Ectodermal cell (in vitro differentiated cells): ENCODE results near the gene NBPF6. TPM values are rescaled to one million over a fixed set of nuclear protein-coding genes. Genes with fewer than 3 reads are reported as not detected.
"Not testable (repeated sequence)": the region's sequence is repeated elsewhere in the genome, so short reads cannot be mapped to it uniquely, and the experiment has no call there.

Experiments
- H3K27ac ChIP-seq: 2 replicates; pipeline ENCODE4 v1.7.0; 2013; ENCODE audit warnings: mild to moderate bottlenecking, low read depth, low read length; ENCODE audit not compliant: insufficient read depth, poor library complexity, severe bottlenecking
- H3K27me3 ChIP-seq: 2 replicates; pipeline ENCODE4 v1.7.0; 2013; ENCODE audit warnings: mild to moderate bottlenecking, low read length; ENCODE audit not compliant: insufficient read depth, control insufficient read depth, poor library complexity, severe bottlenecking
- H3K36me3 ChIP-seq: one replicate; pipeline ENCODE4 v1.7.0; 2013; ENCODE audit warnings: low read length; ENCODE audit not compliant: control insufficient read depth, insufficient read depth
- H3K4me1 ChIP-seq: one replicate; pipeline ENCODE4 v1.7.0; 2013; ENCODE audit warnings: low read length; ENCODE audit not compliant: control insufficient read depth, insufficient read depth
- H3K4me3 ChIP-seq: 2 replicates; pipeline ENCODE4 v1.7.0; 2013; ENCODE audit warnings: low read depth, low read length, control low read depth; ENCODE audit not compliant: insufficient read depth
- H3K9me3 ChIP-seq: 2 replicates; pipeline ENCODE4 v1.7.0; 2013; ENCODE audit warnings: mild to moderate bottlenecking, low read length, moderate library complexity; ENCODE audit not compliant: control insufficient read depth
- WGBS, 2 experiments: methylation state at CpG; one replicate each; pipeline ENCODE4 v1.1.7; 2013; ENCODE audit warnings: missing lambda C conversion rate in 2 of 2; 5-methylcytosine and 5-hydroxymethylcytosine counted together
- polyA plus RNA-seq, 4 experiments: library from polyadenylated mRNA; stranded (reverse); fragments of 50-300 nt; gene quantifications; one replicate each; pipeline ENCODE4 v1.2.3, GENCODE V29; 2013

The NBPF6 gene, protein sequence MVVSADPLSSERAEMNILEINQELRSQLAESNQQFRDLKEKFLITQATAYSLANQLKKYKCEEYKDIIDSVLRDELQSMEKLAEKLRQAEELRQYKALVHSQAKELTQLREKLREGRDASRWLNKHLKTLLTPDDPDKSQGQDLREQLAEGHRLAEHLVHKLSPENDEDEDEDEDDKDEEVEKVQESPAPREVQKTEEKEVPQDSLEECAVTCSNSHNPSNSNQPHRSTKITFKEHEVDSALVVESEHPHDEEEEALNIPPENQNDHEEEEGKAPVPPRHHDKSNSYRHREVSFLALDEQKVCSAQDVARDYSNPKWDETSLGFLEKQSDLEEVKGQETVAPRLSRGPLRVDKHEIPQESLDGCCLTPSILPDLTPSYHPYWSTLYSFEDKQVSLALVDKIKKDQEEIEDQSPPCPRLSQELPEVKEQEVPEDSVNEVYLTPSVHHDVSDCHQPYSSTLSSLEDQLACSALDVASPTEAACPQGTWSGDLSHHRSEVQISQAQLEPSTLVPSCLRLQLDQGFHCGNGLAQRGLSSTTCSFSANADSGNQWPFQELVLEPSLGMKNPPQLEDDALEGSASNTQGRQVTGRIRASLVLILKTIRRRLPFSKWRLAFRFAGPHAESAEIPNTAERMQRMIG
- polyA plus RNA-seq (2013, experiment 1 of 4) = not detected
- polyA plus RNA-seq (2013, experiment 2 of 4) = not detected
- polyA plus RNA-seq (2013, experiment 3 of 4) = not detected
- polyA plus RNA-seq (2013, experiment 4 of 4) = not detected

DNA sequence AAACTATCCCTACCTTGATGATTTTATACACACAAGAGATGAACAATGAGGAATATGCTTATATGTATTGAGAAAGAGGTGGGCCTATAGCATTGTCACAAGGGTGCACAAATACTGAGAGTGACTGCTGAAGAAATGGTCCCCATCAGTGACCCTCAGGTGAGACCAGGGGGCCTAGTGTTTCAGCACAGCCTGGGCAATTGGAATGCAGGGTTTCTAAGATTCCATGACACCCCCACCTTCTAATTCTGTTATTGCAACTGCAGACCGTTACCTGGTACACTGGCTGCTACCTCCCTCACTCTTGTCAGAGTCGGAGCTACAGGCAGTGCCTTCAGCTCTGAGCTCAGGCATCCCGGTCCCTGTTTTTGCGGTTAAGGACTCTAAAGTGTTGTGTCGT lies at the start of gene NBPF6:
NBPF6 (plus strand) TSS at position 301 of the 400 bp plus-strand sequence. CDS start 259 bp downstream, outside the sequence.
- not testable (repeated sequence) for H3K36me3 ChIP-seq, H3K27ac ChIP-seq, H3K9me3 ChIP-seq, H3K27me3 ChIP-seq, H3K4me1 ChIP-seq, H3K4me3 ChIP-seq
- WGBS, 2 experiments = 43% methylated on average over 1 of the region's 5 CpGs; no CpG with 5 or more reads in 1 of the 2 experiments

DNA sequence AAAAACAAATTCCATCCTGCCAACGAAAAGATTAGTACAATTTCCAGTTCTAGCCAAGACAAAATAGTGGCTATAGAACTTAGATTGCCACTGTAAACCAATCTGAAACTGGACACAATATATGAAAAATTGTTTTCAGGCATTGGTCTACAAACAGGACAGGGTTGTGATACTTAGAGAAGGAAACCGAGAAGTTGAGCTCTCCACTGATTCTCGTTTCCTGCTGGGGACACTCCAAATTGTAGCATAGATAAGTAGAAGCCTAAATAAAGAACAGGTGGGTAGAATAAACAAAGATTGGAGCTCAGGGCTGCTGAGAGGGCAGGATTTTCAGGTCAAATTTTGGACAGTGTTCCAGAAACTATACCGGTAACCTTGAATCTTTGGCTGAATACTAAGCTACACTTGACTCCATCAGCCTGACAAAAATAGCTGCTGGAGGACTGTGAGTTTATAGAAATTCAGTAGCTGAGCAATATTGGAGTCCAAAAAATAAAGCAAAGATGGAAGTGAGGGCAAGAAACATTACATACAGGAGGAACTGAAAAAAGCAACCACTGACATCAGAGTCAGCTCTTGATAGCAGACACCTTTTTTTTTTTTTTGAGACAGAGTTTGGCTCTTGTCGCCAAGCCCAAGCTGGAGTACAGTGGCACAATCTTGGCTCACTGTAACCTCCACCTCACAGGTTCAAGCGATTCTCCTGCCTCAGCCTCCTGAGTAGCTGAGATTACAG lies 38.9 kb upstream of the NBPF6 start:
- WGBS, 2 experiments = no CpG with 5 or more reads among the region's 6 CpGs
- H3K4me1 ChIP-seq, H3K9me3 ChIP-seq, H3K27me3 ChIP-seq, H3K4me3 ChIP-seq, H3K27ac ChIP-seq, H3K36me3 ChIP-seq: not testable (repeated sequence)

DNA sequence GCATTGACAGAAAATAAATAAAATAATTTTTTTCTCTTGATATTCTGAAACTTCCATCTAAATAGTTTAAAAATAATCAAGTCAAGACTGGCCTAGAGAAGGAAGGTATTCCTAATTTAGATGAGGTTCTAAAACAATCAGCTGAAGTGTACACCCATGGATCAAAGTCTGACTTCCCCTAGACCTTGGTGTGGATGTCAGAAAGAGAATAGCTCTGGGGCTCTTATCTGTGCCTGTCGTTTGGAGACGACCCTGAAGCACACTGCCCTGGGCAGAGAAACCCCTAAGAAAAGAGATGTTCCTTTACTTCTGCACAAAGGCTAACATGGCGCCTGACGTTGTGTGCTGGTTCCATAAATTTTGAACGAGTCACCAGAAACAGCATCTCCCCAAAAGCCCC lies 30.0 kb upstream of the NBPF6 start:
- H3K36me3 ChIP-seq, H3K4me1 ChIP-seq, H3K9me3 ChIP-seq, H3K27ac ChIP-seq, H3K27me3 ChIP-seq, H3K4me3 ChIP-seq: not testable (repeated sequence)
- WGBS, 2 experiments = no CpG with 5 or more reads among the region's 5 CpGs

DNA sequence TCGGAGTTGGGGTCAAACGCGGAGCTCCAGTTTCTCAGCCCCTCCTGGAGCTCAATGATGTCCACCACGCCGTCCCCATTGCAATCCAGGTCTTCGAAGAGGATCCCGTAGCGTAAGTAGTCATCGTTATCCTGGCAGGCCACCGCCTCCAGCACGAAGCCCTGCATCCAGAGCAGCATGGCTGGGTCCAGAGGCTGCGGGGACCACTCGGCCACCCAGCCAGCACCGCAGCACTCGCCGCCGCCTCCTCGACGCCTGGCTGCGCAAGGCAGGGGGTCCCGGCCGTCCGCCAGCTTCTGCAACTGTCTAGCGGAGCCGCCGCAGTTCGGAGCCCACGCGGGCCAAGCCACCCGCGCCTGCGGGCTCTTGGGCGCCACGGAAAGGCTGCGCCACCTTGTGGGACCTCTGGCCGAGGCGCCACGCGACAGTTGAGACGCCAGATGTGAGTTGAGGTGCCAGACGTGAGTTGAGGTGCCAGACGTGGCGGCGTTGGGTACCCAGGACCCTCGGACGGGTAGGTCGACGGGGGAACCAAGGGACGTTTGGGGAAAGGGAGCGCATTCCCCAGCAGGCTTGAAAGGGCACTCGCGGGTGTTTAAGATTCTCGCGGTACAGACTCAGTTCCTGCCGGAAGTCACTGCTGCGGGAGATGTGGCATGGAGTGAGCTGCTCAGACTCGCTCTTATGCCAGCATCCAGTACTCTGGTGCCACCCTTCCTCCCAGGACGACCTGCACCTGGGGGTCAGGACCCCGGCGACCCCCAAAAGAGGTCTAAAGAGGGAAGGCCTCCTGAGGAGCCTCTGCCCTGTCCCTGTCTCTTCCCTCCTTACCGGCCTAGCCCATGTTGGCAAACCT lies 28.9 kb upstream of the NBPF6 start:
- no CpG with 5 or more reads among the region's 61 CpGs for WGBS, 2 experiments

DNA sequence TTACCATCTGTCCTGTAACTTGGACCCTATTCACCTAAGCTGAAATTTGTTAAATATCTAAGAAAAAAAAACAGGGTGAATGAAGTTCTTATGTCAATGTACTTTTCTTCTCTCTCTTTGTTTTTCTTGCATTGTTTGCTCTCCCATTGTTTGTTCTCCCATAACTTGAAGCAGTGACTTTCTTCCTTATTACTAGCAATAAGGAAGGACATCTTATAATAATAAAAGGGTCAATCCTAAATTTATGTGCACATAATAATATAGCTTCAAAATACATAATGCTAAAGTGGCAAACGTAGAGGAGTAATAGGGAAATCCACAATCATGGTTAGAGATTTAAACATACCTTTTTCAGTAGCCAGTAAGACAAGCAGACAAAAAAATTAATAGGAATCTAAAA lies 23.3 kb upstream of the NBPF6 start:
- H3K4me3 ChIP-seq, H3K27me3 ChIP-seq, H3K36me3 ChIP-seq, H3K9me3 ChIP-seq, H3K27ac ChIP-seq, H3K4me1 ChIP-seq: not testable (repeated sequence)
- WGBS, 2 experiments = no CpG with 5 or more reads among the region's 1 CpG

More for the DNA sequence above, 28.9 kb upstream of the NBPF6 start:
- not testable (repeated sequence) for H3K27me3 ChIP-seq, H3K36me3 ChIP-seq, H3K4me3 ChIP-seq, H3K4me1 ChIP-seq, H3K27ac ChIP-seq, H3K9me3 ChIP-seq

DNA sequence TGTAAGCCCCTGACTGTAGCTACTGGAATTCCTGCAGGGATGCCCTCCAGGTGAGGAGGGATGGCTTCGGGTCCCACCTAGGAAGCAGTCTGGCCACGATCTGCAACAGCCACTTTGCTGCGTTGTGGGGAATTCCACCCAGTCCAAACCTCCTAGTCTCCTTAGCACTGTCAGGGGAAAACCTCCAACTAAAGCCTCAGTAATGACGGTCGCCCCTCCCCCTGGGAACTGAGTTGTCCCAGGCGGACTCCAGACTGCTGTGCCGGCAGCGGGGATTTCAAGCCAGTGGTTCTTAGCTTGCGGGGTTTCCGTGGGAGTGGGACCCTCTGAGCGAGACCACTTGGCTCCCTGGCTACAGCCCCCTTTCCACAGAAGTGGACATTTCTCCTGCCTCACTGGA lies 18.1 kb upstream of the NBPF6 start:
- not testable (repeated sequence) for H3K36me3 ChIP-seq, H3K4me3 ChIP-seq, H3K27ac ChIP-seq, H3K9me3 ChIP-seq, H3K27me3 ChIP-seq, H3K4me1 ChIP-seq
- no CpG with 5 or more reads among the region's 11 CpGs for WGBS, 2 experiments

DNA sequence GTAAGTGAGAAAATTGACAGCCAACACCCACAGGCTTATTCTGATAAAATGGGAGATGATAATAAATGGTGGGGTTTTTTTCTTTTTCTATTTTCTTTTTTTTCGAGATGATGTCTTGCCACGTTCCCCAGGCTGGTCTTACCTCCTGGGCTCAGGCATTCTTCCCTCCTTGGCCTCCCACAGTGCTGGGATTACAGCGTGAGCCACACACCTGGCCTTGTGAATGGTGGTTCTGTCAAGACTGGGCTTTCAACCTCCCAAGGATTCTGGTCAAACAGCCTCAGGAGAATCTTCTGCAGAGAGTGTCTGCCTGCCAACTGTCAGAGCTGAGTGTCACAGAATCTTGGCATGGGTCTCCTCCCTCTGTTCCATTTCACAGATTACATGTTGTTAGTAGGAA lies 16.7 kb upstream of the NBPF6 start:
- not testable (repeated sequence) for H3K9me3 ChIP-seq, H3K4me3 ChIP-seq, H3K4me1 ChIP-seq, H3K27ac ChIP-seq, H3K27me3 ChIP-seq, H3K36me3 ChIP-seq
- WGBS, 2 experiments = no CpG with 5 or more reads among the region's 3 CpGs

DNA sequence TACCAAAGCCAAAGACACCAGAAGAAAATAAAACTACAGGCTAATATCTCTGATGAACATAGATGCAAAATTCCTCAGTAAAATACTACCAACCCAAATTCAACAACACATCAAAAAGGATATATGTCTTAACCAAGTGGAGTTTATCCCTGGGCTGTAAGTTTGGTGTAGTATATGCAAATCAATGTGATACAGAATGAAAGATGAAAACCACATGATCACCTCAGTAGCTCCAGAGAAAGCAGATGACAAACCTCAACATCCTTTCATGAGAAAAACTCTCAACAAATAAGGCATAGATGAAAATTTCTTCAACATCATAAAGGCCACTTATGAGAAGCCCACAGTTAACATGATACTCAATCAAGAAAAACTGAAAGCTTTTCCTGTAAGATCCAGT lies 11.6 kb upstream of the NBPF6 start:
- not testable (repeated sequence) for H3K9me3 ChIP-seq, H3K27me3 ChIP-seq, H3K27ac ChIP-seq, H3K4me3 ChIP-seq, H3K36me3 ChIP-seq, H3K4me1 ChIP-seq

DNA sequence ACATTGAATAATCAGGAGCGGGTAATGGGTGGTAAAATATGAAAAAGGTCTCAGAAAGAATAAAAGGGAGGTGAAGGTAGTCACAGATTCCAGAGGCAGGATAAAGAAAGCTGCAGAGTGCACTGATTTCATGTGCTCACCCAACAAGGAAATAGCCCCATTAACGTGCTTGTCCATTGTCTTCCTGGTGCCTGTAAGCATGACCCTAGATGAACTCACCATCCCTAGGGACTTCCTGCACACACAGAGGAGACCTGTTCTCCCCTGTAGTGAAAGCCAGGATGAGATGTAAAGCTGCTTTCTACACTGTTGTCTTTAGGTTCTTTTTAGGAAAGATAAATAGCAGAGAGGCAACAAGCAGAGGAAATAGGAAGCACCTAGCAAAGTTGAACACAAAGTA lies 4.4 kb downstream of the NBPF6 start:
- H3K9me3 ChIP-seq, H3K27me3 ChIP-seq, H3K4me3 ChIP-seq, H3K36me3 ChIP-seq, H3K4me1 ChIP-seq, H3K27ac ChIP-seq: not testable (repeated sequence)
- WGBS, 2 experiments = no CpG with 5 or more reads among the region's 2 CpGs

DNA sequence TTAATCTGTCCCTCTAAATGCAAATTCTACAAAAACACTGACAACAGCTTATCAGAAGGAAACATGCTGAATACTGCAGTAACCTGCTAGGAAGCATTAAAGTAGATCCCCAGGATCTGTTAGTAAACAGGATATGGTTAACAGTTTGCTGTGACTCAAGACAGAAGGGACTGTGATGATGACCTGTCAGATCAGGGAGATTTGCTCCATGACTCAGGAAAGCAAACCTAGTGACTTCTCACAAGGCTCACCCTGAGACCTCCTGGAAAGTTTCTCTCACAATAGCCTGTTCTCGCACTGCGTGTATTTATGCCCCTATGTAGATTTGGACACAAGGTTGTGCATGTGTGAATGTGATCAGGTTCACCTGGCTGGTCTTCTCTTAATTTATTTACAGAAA lies 8.5 kb downstream of the NBPF6 start:
- H3K9me3 ChIP-seq, H3K27ac ChIP-seq, H3K4me1 ChIP-seq, H3K4me3 ChIP-seq, H3K36me3 ChIP-seq, H3K27me3 ChIP-seq: not testable (repeated sequence)
- WGBS, 2 experiments = no CpG with 5 or more reads among the region's 2 CpGs
